NCI-H510A treated with DMSO at 0.1 percent for 48 hours (cell line): ENCODE results near the gene SERPINE2.
A peak's percentile ranks its signal among the peaks of the same experiment; 100 is the strongest.

Experiments used
- DNase-seq: peaks from one replicate; lab custom pipeline; 2025; lab: John Stamatoyannopoulos, UW

SERPINE2 gene

GRCh38 chr2:223973606-223974005 is 65.5 kb downstream of the SERPINE2 start:
- DNase-seq = no peak

GRCh38 chr2:223972656-223973102 is 66.4 kb downstream of the SERPINE2 start:
- DNase-seq = no peak

- no peak for DNase-seq
Measured at GRCh38 chr2:223971731-223972130, 67.4 kb downstream of the SERPINE2 start.

- peak; percentile 65 for DNase-seq
Measured at GRCh38 chr2:223970343-223971128, 68.5 kb downstream of the SERPINE2 start.

GRCh38 chr2:223969856-223970255 is 69.2 kb downstream of the SERPINE2 start:
- DNase-seq = no peak

- DNase-seq = no peak
Measured at GRCh38 chr2:223969315-223969714, 69.8 kb downstream of the SERPINE2 start.

GRCh38 chr2:223967981-223968380 is 71.1 kb downstream of the SERPINE2 start:
- no peak for DNase-seq

GRCh38 chr2:223959688-223960087 is 79.4 kb downstream of the SERPINE2 start:
- DNase-seq = no peak

- peak; percentile 93 for DNase-seq
Measured at GRCh38 chr2:223957092-223957851, 81.8 kb downstream of the SERPINE2 start, which contains the start of gene MRPL44. TSS of gene MRPL44 (plus strand) at chr2:223957463. CDS start at chr2:223957473, 10 bp downstream.

GRCh38 chr2:223956300-223956699 is 82.8 kb downstream of the SERPINE2 start:
- DNase-seq = no peak

GRCh38 chr2:223954401-223954800 is 84.7 kb downstream of the SERPINE2 start:
- DNase-seq = no peak

GRCh38 chr2:223952280-223952968 is 86.7 kb downstream of the SERPINE2 start:
- DNase-seq = peak; percentile 84

- DNase-seq = peak; percentile 59
Measured at GRCh38 chr2:223950448-223951347, 88.4 kb downstream of the SERPINE2 start.

- no peak for DNase-seq
Measured at GRCh38 chr2:223949241-223949840, 89.7 kb downstream of the SERPINE2 start.

- no peak for DNase-seq
Measured at GRCh38 chr2:223947711-223948205, 91.3 kb downstream of the SERPINE2 start.

GRCh38 chr2:223945755-223946154 is 93.3 kb downstream of the SERPINE2 start:
- DNase-seq = no peak

- peak; percentile 46 for DNase-seq
Measured at GRCh38 chr2:223944703-223945531, 94.2 kb downstream of the SERPINE2 start, which contains the start of gene WDFY1. TSS of gene WDFY1 (minus strand) at chr2:223945335. CDS start at chr2:223945284, 51 bp downstream.

- no peak for DNase-seq
Measured at GRCh38 chr2:223944166-223944702, 94.9 kb downstream of the SERPINE2 start.

- no peak for DNase-seq
Measured at GRCh38 chr2:223943561-223944008, 95.5 kb downstream of the SERPINE2 start.
